ENCODE data around the gene HOXD9. TPM values are rescaled to one million over a fixed set of nuclear protein-coding genes. Genes with fewer than 3 reads are reported as not detected.

HOXD9 gene
- total and polyA plus RNA-seq, 2 of the 8 experiments (the other 6 are each of a cell fraction or from before 2014, with no cell fraction given) = not detected

DNA sequence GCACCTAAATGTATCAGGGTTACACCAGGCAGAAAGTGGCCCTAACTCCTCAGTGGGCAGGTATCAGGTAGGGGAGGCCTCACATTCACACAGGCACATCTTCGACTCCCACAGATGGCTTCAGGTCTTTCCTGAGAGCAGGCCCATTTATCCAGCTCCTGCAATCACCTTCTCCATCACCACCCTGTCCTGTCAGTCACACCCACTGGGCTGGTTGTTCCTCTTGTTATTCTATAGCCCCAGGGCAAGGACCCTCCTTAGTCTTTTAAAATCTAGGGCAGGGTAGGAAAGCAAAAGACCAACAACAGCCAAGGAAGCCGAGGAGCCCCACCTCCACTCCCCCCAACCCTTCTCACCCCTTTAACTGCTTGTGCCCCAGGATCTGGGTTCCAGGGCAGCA is 19.8 kb downstream of the HOXD9 start (continued):
- TF ChIP-seq CHD7 (IDR thresholded peaks at IDR 0.05; ENCODE audit: insufficient replicate concordance, low read length) (no peak), SP1 (IDR thresholded peaks at IDR 0.05; ENCODE audit: low read depth, low read length) (no peak), HDAC2 (IDR thresholded peaks at IDR 0.05; ENCODE audit: borderline replicate concordance in 1 of 2, low read depth in 2 of 2, low read length in 2 of 2) (no peak), RFX5 (IDR thresholded peaks at IDR 0.05; ENCODE audit: borderline replicate concordance, low read depth, low read length) (no peak), JUN (IDR thresholded peaks at IDR 0.05; ENCODE audit: low read depth, low read length) (no peak), KDM1A (IDR thresholded peaks at IDR 0.05; ENCODE audit: borderline replicate concordance, low read length) (no peak), CREB1 (IDR thresholded peaks at IDR 0.05) (no peak), GABPA (IDR thresholded peaks at IDR 0.05; ENCODE audit: borderline replicate concordance, insufficient read depth, low read length) (no peak), POU5F1 (IDR thresholded peaks at IDR 0.05; ENCODE audit: low read depth, low read length) (no peak)
- TF ChIP-seq, protein P1, sequence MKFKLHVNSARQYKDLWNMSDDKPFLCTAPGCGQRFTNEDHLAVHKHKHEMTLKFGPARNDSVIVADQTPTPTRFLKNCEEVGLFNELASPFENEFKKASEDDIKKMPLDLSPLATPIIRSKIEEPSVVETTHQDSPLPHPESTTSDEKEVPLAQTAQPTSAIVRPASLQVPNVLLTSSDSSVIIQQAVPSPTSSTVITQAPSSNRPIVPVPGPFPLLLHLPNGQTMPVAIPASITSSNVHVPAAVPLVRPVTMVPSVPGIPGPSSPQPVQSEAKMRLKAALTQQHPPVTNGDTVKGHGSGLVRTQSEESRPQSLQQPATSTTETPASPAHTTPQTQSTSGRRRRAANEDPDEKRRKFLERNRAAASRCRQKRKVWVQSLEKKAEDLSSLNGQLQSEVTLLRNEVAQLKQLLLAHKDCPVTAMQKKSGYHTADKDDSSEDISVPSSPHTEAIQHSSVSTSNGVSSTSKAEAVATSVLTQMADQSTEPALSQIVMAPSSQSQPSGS (IDR thresholded peaks at IDR 0.05; ENCODE audit: low read length) = no peak
